ENCODE measurements around the gene KHDC4. TPM values are rescaled to one million over a fixed set of nuclear protein-coding genes. Genes with fewer than 3 reads are reported as not detected.

KHDC4 gene
- total and polyA plus RNA-seq, 2 of the 4 experiments (the other 2 are of a cell fraction) = 28.0 to 29.9 TPM

DNA sequence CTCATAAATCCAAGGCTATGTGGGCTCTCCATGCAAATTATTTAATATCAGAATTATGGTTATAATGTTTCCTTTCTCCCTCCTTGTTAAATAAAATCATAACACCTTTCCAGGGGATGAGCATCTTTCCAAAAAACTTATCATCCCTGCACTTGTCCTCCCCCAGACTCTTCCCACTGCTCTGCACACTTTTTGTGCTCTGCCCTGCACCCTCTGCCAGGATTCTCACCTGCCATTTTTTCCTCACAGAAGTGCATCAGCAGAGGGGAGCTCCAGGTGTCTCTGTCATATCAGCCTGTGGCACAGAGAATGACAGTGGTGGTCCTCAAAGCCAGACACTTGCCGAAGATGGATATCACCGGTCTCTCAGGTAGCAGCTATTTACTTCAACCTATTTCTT is 54.0 kb downstream of the KHDC4 start:
- Histone ChIP-seq H4K20me1 (ENCODE audit: insufficient read depth, low read length) (no peaks in the 10 kb centered on the region), H3K79me1 (ENCODE audit: low read depth in 1 of 2, low read length in 2 of 2) (peaks cover 3 to 9% of the 10 kb centered on the region in 2 experiments), H3K18ac (ENCODE audit: low read depth, low read length) (no peak overlapping the region), H2AK5ac (ENCODE audit: low read depth, low read length) (no peak overlapping the region), H3K4me2 (ENCODE audit: low read depth, low read length) (no peak overlapping the region), H3K9me3 (ENCODE audit: control insufficient read depth, insufficient read depth, low read length) (no peaks in the 10 kb centered on the region), H3K36me3 (ENCODE audit: control insufficient read depth, insufficient read depth, low read length) (peaks cover 10% of the 10 kb centered on the region), H2BK5ac (ENCODE audit: low read depth, low read length, poor library complexity, severe bottlenecking) (no peak overlapping the region), H3K9me1 (ENCODE audit: insufficient read depth, low read length) (no peaks in the 10 kb centered on the region), H2AFZ (replicated peaks; ENCODE audit: low read length, poor library complexity) (no peak overlapping the region), H4K5ac (ENCODE audit: low read depth, low read length) (no peak overlapping the region), H2BK15ac (ENCODE audit: low read depth, low read length) (no peak overlapping the region), H3K14ac (replicated peaks; ENCODE audit: low read depth, low read length) (no peak overlapping the region), H4K8ac (ENCODE audit: low read depth in 2 of 2, low read length in 2 of 2) (no peak overlapping the region), H3K4me3 (ENCODE audit: insufficient read depth, low read depth, low read length) (no peak overlapping the region), H3K56ac (ENCODE audit: extremely low read depth, insufficient read depth, low read length) (no peak overlapping the region), H3K4me1 (ENCODE audit: control insufficient read depth, insufficient read depth, low read length) (peaks cover 10% of the 10 kb centered on the region), H2BK20ac (ENCODE audit: low read depth, low read length) (no peak overlapping the region), H3K23ac (ENCODE audit: low read depth, low read length) (no peak overlapping the region), H3K9ac (ENCODE audit: low read depth, low read length) (no peak overlapping the region), H2BK120ac (ENCODE audit: low read depth, low read length) (no peak overlapping the region), H2AK9ac (replicated peaks; ENCODE audit: low read depth, low read length, poor library complexity) (no peak overlapping the region), H4K91ac (ENCODE audit: insufficient read depth, low read depth, low read length) (no peak overlapping the region), H3K27me3 (ENCODE audit: control insufficient read depth, insufficient read depth, low read length) (no peaks in the 10 kb centered on the region), H3K27ac (ENCODE audit: insufficient read depth, low read length) (no peak overlapping the region), H3K4ac (ENCODE audit: low read depth, low read length) (no peak overlapping the region)
- ChIA-PET POLR2A (ENCODE audit: unreplicated experiment) (no interaction called here), CTCF (no interaction called here)
- no CpG with 5 or more reads among the region's 2 CpGs for WGBS, 2 experiments (ENCODE audit: extremely low coverage in 2 of 2, insufficient read length in 1 of 2)
- dilution Hi-C loops (cut with HindIII; ENCODE audit: low sequenced_read_pairs, unreplicated experiment) = no loop called here
- ATAC-seq (ENCODE audit: low read depth) = no peak
- no TSS peak for BruUV-seq (replicated peaks)
- intact Hi-C loops (cut with micrococcal nuclease) = no loop called here
- DNase-seq = no peak
- in situ Hi-C loops (cut with MboI; ENCODE audit: low sequenced_read_pairs) = no loop called here
- TF ChIP-seq NFE2L2 (IDR thresholded peaks at IDR 0.05; ENCODE audit: low read depth, low read length) (no peak), MAZ (IDR thresholded peaks at IDR 0.05; ENCODE audit: borderline replicate concordance, low read depth, low read length) (no peak), SMC3 (IDR thresholded peaks at IDR 0.05; ENCODE audit: low read depth, low read length) (no peak), MAFK (IDR thresholded peaks at IDR 0.05; ENCODE audit: low read depth, low read length) (no peak), CHD1 (IDR thresholded peaks at IDR 0.05; ENCODE audit: low read depth, low read length) (no peak), MXI1 (IDR thresholded peaks at IDR 0.05; ENCODE audit: borderline replicate concordance, low read depth, low read length) (no peak), RCOR1 (IDR thresholded peaks at IDR 0.05; ENCODE audit: insufficient replicate concordance, low read length) (no peak), RFX5 (IDR thresholded peaks at IDR 0.05; ENCODE audit: low read depth, low read length) (no peak), POLR2A (IDR thresholded peaks at IDR 0.05; ENCODE audit: low read depth, low read length) (no peak), FOS (IDR thresholded peaks at IDR 0.05; ENCODE audit: low read depth, low read length) (no peak), CEBPB (IDR thresholded peaks at IDR 0.05; ENCODE audit: low read depth, low read length) (no peak), BHLHE40 (IDR thresholded peaks at IDR 0.05; ENCODE audit: low read depth, low read length) (no peak)
- TF ChIP-seq, protein P1, sequence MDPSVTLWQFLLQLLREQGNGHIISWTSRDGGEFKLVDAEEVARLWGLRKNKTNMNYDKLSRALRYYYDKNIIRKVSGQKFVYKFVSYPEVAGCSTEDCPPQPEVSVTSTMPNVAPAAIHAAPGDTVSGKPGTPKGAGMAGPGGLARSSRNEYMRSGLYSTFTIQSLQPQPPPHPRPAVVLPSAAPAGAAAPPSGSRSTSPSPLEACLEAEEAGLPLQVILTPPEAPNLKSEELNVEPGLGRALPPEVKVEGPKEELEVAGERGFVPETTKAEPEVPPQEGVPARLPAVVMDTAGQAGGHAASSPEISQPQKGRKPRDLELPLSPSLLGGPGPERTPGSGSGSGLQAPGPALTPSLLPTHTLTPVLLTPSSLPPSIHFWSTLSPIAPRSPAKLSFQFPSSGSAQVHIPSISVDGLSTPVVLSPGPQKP (IDR thresholded peaks at IDR 0.05; ENCODE audit: borderline replicate concordance, low read depth, low read length) = no peak
- TF ChIP-seq, protein P2, sequence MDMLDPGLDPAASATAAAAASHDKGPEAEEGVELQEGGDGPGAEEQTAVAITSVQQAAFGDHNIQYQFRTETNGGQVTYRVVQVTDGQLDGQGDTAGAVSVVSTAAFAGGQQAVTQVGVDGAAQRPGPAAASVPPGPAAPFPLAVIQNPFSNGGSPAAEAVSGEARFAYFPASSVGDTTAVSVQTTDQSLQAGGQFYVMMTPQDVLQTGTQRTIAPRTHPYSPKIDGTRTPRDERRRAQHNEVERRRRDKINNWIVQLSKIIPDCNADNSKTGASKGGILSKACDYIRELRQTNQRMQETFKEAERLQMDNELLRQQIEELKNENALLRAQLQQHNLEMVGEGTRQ (IDR thresholded peaks at IDR 0.05; ENCODE audit: low read depth, low read length) = no peak
- TF ChIP-seq, protein P3, sequence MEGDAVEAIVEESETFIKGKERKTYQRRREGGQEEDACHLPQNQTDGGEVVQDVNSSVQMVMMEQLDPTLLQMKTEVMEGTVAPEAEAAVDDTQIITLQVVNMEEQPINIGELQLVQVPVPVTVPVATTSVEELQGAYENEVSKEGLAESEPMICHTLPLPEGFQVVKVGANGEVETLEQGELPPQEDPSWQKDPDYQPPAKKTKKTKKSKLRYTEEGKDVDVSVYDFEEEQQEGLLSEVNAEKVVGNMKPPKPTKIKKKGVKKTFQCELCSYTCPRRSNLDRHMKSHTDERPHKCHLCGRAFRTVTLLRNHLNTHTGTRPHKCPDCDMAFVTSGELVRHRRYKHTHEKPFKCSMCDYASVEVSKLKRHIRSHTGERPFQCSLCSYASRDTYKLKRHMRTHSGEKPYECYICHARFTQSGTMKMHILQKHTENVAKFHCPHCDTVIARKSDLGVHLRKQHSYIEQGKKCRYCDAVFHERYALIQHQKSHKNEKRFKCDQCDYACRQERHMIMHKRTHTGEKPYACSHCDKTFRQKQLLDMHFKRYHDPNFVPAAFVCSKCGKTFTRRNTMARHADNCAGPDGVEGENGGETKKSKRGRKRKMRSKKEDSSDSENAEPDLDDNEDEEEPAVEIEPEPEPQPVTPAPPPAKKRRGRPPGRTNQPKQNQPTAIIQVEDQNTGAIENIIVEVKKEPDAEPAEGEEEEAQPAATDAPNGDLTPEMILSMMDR (conservative IDR thresholded peaks at IDR 0.05; ENCODE audit: low read depth, low read length) = no peak

Measured in IMR-90 (cell line).